Neural cell (in vitro differentiated cells): Measurements from ENCODE around the gene LRRC3.

ENCODE experiments used
- EP300 ChIP-seq: fragments of 450-650 bp; conservative IDR thresholded peaks from 2 replicates; pipeline ENCODE4 v1.6.1; 2014; ENCODE audit warnings: antibody characterized with exemption, mild to moderate bottlenecking, moderate library complexity; ENCODE audit not compliant: poor library complexity, severe bottlenecking
- EZH2 ChIP-seq: fragments of 200-600, 300-800 bp; shearing (Covaris generic), sonication (generic); IDR thresholded peaks from 2 replicates; pipeline ENCODE4 v1.6.1; 2014; ENCODE audit warnings: antibody characterized with exemption, low read length, borderline replicate concordance, mild to moderate bottlenecking; ENCODE audit not compliant: insufficient read depth, poor library complexity, severe bottlenecking
- MXI1 ChIP-seq: fragments of 450-650 bp; conservative IDR thresholded peaks from 2 replicates; pipeline ENCODE4 v1.6.1; 2014; ENCODE audit warnings: antibody characterized with exemption, mild to moderate bottlenecking; ENCODE audit not compliant: poor library complexity, severe bottlenecking
- POLR2AphosphoS5 ChIP-seq: IDR thresholded peaks from 2 replicates; pipeline ENCODE4 v1.6.1; 2012
- RAD21 ChIP-seq: fragments of 450-650 bp; conservative IDR thresholded peaks from 2 replicates; pipeline ENCODE4 v1.6.1; 2014; ENCODE audit warnings: antibody characterized with exemption, mild to moderate bottlenecking, moderate library complexity
- SMC3 ChIP-seq: fragments of 450-650 bp; conservative IDR thresholded peaks from 2 replicates; pipeline ENCODE4 v1.6.1; 2014; ENCODE audit warnings: antibody characterized with exemption, mild to moderate bottlenecking, moderate library complexity; ENCODE audit not compliant: poor library complexity
- TAF1 ChIP-seq: IDR thresholded peaks from 2 replicates; pipeline ENCODE4 v1.6.1; 2012; ENCODE audit warnings: low read depth
- TF ChIP-seq, protein P1 (sequence below): fragments of 450-650 bp; IDR thresholded peaks from 2 replicates; pipeline ENCODE4 v1.5.1; 2014; ENCODE audit warnings: antibody characterized with exemption, mild to moderate bottlenecking, moderate library complexity; ENCODE audit not compliant: poor library complexity, severe bottlenecking
- TF ChIP-seq, protein P2 (sequence below): IDR thresholded peaks from 2 replicates; pipeline ENCODE4 v1.6.1; 2012; ENCODE audit warnings: borderline replicate concordance

DNA sequence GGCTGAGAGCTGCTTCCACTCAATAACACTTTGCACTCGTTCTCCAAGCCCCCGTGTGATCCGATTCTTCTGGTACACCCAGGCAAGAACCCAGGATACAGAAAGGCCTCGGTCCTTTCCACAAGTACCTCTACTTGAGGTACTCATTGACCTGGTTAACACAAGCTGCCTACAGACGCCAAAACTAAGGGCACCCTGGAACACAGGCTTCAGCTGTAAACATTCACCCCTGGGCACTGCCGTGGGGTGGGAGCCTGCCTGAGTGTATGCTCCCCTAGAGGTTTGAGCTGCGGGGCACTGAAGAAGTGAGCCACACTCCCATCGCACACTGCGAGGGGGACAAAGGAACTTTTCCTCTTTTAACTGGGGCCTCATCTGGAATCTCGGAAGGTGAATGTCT is 30.5 kb downstream of the LRRC3 start:
- TF ChIP-seq, protein P1, sequence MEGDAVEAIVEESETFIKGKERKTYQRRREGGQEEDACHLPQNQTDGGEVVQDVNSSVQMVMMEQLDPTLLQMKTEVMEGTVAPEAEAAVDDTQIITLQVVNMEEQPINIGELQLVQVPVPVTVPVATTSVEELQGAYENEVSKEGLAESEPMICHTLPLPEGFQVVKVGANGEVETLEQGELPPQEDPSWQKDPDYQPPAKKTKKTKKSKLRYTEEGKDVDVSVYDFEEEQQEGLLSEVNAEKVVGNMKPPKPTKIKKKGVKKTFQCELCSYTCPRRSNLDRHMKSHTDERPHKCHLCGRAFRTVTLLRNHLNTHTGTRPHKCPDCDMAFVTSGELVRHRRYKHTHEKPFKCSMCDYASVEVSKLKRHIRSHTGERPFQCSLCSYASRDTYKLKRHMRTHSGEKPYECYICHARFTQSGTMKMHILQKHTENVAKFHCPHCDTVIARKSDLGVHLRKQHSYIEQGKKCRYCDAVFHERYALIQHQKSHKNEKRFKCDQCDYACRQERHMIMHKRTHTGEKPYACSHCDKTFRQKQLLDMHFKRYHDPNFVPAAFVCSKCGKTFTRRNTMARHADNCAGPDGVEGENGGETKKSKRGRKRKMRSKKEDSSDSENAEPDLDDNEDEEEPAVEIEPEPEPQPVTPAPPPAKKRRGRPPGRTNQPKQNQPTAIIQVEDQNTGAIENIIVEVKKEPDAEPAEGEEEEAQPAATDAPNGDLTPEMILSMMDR: no peak
- no peak for TF ChIP-seq POLR2AphosphoS5
- no peak for TF ChIP-seq EP300
- no peak for TF ChIP-seq SMC3
- TF ChIP-seq EZH2: no peak
- no peak for TF ChIP-seq TAF1
- TF ChIP-seq, protein P2, sequence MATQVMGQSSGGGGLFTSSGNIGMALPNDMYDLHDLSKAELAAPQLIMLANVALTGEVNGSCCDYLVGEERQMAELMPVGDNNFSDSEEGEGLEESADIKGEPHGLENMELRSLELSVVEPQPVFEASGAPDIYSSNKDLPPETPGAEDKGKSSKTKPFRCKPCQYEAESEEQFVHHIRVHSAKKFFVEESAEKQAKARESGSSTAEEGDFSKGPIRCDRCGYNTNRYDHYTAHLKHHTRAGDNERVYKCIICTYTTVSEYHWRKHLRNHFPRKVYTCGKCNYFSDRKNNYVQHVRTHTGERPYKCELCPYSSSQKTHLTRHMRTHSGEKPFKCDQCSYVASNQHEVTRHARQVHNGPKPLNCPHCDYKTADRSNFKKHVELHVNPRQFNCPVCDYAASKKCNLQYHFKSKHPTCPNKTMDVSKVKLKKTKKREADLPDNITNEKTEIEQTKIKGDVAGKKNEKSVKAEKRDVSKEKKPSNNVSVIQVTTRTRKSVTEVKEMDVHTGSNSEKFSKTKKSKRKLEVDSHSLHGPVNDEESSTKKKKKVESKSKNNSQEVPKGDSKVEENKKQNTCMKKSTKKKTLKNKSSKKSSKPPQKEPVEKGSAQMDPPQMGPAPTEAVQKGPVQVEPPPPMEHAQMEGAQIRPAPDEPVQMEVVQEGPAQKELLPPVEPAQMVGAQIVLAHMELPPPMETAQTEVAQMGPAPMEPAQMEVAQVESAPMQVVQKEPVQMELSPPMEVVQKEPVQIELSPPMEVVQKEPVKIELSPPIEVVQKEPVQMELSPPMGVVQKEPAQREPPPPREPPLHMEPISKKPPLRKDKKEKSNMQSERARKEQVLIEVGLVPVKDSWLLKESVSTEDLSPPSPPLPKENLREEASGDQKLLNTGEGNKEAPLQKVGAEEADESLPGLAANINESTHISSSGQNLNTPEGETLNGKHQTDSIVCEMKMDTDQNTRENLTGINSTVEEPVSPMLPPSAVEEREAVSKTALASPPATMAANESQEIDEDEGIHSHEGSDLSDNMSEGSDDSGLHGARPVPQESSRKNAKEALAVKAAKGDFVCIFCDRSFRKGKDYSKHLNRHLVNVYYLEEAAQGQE: no peak
- no peak for TF ChIP-seq MXI1
- TF ChIP-seq RAD21: no peak
